ACHN (cell line): ENCODE measurements around the gene KRT1.

ENCODE experiments used
- DNase-seq: peaks from one replicate; pipeline ENCODE4 v3.0.0-alpha.2; 2015
- in situ Hi-C: cut with HindIII; loops from 2 replicates; pipeline ENCODE4 v1.10.0; 2017; ENCODE audit warnings: low sequenced_read_pairs, low pct_ligation_motif_present, low pct_unique_long_range_greater_than_20kb

The KRT1 gene

GRCh38 chr12:52630008-52630500 is 50.2 kb downstream of the KRT1 start:
- in situ Hi-C loops: no loop called here
- DNase-seq: no peak

DNA sequence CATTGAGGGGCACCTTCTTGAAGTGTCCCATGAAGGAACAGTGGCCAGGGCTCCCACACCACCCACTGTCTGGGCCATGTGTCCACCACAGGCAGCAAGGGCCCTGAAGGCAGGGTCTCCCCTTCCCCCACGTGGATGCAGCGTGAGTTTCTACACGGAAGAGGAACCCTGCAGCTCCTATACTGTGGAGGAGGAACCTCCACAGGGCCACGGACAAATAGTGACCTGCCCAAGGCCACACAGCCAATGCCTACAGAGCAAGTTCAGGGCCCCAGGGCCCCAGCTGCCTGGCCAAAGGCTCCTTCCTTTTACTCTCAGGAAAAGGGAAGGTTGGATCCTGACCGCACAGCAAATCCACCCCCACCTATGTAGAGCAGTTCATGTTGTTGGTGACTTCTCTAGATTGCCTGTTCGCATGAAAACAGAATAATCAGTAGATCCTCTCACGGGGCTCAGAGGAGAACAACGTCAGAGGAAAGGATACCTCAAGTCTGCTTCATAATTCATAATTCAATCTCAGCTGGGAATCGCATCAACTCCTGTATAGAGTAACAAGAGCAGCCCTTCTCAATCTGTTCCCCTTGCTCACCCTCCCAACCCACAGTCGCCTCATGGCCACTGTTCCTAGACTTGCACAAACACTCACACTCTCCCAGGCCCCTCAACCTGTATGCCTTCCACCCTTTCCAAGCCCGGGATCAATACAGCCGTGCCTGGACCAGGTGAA is 50.8 kb downstream of the KRT1 start:
- DNase-seq: no peak

DNA sequence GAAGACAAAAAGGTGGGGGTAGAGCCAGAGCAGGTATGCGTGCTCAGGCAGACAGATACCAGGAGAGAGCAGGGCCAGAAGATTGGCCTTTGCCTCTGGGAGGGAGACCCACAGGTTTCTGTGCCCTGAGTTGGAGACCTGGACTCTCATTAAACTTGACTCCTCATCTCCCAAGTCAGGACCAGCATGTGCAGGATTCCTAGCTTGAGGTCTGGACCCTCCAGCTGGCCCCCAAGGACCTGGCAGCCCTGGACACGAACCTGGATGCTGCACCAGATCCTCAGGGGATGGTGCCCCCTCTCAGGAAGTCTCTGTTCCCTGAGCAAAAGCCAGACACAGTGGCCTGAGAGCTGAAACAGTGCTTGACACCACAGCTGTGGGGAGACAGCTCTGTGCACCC is 51.4 kb downstream of the KRT1 start:
- in situ Hi-C loops: no loop called here
- DNase-seq: no peak

More for the DNA sequence above, 50.8 kb downstream of the KRT1 start:
- in situ Hi-C loops: no loop called here

- in situ Hi-C loops: no loop called here
- no peak for DNase-seq
Observed at GRCh38 chr12:52628111-52628507, 52.1 kb downstream of the KRT1 start.

DNA sequence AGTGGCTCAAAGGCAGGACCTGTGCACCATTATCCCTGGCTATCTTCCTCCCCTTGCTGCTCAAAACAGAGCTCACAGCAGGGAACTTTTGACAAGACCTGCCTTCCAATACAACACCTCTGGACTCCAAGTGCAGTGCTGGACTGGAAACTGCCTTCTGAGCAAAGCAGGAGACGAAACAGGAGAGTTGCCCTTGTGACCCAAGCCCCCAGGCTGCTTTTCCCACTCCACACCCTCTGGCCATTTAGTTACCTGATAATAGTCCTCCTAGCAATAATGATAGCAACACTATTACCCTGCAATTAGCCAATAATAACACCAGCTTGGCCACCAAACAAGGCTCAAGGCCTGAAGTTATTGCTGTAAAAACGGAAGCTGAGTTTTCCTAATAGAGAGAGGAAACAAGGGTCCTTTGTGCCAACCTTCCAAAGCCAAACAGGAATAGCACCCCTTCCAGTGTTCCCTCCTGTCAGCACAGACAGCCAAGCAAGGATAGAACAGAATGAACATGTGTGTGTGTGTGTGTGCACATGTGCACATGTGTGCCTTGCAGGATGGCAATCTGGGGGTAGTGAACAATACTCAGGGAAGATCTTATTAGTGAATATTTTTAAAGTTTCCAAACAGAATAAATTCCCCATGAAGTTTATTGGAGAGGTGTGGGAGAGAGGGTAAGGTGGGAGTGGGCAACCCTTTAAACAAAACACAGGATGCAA is 52.7 kb downstream of the KRT1 start:
- DNase-seq: no peak
- in situ Hi-C loops: no loop called here
